HG03460 (cell line): Measurements from ENCODE around the gene WLS.
"Not testable (repeated sequence)": the region's sequence is repeated elsewhere in the genome, so short reads cannot be mapped to it uniquely, and the experiment has no call there.

ENCODE experiments used
- ATAC-seq: cut with Tn5 transposase; IDR thresholded peaks from one replicate; pipeline ENCODE4 v1.9.1; 2021; ENCODE audit not compliant: unreplicated experiment

WLS gene

DNA sequence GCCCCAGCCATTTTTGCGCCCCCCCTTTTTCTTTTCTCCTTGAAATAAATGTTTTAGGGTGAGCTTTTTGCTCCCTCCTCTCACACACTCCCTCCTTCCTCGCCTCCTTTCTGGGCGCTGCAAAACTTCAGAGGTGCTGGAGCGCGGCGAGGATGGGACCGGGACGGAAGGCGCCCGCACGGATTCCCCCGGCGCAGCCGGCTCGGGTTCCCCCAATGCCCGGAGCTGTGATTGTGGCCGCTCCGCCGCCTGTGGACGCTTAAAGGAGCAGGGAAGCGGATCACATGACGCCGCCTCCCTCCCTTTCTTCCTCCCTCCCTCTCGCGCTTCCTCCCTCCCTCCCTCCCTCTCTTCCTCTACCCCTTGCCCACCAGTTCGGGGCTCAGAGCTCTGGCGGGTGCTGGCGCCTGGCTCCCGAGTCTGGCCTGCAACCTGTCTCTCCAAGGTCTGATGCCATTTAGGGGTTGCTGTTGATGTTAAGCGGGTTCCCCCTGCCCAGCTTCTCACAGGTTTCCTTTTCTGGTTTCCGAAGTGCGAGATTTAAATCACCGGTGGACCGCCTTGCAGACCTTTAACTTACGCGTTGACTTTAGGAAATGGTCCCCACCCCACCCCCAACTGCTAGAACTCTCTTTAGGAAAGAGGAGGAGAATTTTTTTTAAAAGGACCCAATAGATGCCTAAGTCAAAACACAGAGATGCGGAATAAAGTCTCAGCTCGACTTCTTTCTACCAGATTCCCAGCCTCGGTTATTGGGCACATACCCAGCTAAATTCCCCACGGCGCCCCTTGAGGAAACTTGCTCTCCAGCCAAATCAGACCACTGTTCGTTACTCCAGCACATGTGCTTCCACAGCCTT is at the start of gene WLS:
Gene WLS, minus strand, starts transcription at position 235 of the 860 bp plus-strand sequence. Its CDS starts 224 bp downstream, at position 11.
- no peak for ATAC-seq

DNA sequence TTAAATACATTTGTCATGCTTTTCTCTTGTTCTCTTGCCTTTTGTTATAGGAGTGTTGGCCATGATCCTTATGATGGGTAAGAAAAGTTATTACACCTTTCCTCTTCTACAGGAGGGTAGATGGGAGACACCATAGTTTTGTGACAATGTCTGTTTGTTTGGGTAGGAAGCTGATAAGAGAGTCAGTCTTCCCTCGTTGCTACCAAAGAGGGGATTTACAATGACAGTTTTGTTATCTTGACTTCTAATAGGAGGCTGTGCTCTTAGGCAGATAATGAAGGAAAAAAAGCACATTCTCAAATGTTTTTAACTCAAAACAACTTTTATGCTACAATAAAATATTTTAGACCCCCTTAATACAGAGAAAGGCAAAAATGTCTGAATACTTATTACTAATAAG is 48.0 kb upstream of the WLS start:
- ATAC-seq: no peak

DNA sequence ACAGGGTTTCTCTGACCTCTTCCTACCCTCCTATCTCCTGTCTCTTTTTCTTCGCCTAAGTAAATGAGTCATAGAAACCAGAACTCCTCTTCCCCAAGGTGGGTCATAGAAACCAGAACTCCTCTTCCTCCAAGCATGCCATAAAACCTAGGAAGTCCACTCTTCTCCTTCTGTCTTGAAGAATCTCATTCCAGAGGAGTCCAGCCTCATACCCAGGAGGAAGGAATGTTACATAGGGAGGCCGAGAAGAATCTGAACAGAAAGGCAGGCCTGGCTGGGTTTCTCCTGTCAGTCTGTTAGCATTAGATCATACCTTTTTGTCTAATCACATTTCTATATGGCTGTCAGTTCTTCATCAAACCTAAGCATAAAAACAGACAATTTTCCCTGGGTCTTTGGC is 47.5 kb upstream of the WLS start:
- no peak for ATAC-seq

DNA sequence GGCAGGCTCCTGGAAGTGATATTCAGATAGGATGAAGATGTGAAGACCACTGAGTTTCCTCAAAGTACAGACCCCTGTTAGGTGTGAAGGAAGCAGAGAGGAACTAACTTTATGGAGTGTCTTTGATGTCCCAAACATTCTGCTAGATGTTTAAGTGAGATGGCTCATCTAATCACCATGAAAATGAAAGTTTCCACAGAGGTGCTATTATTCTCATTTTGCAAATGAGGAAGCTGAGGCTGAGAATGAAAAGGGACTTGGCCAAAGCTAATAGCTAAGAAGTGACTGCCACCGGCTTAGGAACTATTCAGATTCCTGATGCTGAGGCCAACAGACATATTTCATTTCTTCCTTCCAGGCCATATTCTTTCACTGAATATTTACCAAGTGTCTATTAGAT is 45.9 kb upstream of the WLS start:
- no peak for ATAC-seq

DNA sequence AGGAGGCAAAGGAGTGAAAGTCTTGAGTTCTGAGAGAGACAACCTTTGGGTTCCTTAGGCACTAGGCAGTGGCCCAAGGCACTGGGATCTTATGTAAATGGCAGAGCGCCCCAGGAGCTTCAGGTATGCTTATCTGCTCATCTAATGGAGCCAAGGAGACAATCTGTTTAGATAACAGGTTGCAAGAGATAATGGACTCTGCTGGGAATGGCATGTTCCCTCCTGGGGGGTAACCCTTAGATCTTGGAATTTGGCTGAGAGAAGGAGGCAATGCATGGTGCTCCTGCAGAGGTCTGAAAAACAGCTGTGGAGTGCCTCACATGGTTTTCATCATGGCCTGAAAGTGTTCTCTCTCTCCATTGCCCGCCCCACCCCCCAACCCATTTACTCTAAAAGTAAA is 44.1 kb upstream of the WLS start:
- no peak for ATAC-seq

DNA sequence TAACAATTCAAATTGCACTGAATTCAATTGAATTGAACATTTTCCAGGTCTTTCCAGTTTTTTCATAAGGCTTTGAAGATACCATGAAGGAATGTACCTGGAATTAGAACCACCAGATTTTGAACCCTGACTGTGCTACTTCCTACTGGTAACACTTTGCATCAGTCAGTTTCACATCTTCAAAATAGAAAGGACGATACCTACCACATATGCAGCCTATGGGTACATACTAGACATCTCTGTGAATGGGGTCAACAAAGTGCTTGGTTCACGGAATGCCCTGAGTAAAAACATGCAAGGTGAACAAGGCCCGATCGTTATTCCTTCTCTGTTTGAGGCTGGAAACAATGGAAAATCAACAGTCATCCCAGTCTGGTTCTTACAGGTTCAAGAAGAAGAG is 41.2 kb upstream of the WLS start:
- ATAC-seq: no peak

DNA sequence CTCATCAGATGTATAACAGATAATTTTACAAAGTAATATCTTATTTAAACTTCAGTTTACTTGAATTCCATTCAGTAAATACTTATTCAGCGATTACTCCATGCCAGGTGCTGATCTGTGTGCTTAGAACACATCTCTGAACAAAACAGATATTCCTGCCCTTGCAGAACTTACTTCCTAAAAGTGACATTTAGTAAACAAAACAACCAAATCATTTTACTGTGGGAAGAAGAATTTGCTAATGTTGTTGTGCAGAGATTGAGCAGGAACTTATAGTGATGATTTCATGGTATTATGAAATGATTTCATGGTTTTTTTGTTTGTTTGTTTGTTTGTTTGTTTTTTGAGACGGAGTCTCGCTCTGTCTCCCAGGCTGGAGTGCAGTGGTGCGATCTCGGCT is 39.3 kb upstream of the WLS start:
- ATAC-seq: no peak

DNA sequence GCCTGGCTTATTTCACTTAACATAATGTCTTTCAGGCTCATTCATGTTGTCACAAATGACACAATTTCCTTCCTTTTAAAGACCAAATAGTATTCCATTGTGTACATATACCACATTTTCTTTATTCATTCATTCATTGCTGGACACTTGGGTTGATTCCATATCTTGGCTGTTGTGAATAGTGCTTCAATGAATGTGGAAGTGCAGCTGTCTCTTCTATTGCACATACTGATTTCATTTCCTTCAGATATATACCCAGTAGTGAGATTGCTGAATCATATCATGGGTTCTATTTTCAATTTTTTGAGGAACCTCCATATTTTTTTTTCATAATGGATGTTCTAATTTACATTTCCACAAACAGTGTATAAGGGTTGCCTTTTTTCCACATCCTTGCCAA is 38.6 kb upstream of the WLS start:
- no peak for ATAC-seq

DNA sequence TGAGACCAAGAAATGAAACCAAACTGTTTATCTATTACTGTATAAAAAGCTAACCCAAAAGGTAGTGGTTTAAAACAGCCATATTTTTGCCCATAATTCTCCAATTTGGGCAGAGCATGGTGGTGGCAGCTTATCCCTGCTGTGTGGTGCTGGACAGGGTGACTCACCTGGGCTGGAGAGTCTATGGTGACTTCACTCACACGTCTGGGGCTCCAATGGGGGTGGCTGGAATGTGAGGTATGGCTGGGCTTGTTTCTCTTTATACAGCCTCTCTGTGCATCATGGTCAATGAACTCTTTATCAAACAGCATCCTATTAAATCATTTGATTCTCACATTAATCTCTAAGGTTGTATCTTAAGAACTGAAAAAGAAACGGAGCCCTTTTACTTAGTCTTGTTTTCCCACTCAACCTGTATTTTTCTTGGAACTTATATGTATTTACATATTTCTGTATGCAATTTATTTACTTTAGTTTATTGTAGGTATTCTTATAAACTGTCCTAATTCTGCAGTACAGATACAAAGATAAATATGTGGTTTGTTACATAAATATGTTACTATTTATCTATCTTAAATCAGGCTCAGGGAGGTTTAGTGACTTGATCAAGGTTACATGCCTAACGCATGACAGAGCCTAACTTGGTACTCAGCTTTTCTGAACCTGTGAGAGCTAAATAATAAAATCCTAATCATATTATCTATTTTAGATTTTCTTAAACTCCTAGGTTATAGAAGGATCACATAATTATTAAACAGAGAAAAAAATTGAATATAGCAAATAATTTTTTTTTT is 37.5 kb upstream of the WLS start:
- ATAC-seq: no peak

DNA sequence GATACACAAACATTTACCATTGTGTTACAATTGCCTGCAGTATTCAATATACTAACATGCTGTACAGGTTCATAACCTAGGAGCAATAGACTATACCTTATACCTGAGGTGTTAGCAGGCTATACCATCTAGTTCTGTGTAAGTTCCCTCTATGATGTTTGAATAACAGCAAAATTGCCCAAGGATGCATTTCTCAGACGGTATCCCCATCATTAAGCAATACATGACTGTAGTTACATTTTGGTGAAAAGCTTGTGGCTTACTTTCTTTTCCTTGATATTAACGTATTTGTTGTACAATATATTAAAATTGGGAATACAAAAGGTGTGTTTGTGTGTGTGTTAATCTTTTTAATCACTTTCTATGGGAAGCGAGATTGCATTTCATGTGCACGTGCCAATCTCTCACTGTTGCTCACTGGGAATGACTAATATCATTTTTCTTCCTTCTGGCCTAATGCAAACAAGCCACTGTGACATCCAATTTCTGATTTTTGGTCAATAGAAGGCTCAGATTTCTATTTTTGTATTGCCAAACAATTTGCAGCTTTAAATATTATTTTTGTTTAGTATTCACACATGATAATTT is 36.7 kb upstream of the WLS start:
- no peak for ATAC-seq

DNA sequence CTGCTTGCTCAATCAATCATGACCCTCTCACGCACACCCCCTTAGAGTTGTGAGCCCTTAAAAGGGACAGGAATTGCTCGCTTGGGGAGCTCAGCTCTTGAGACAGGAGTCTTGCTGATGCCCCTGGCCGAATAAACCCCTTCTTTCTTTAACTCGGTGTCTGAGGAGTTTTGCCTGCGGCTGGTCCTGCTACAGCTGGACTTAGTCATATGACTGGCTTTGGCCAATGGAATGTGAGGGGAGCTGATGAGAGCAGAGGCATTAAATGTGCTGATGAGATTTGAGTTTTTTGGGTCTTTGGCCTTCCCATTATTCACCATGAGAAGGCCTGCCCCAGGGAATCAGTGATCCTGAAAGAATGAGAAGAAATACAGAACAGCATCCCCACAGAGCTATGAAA is 24.5 kb upstream of the WLS start:
- not testable (repeated sequence) for ATAC-seq

DNA sequence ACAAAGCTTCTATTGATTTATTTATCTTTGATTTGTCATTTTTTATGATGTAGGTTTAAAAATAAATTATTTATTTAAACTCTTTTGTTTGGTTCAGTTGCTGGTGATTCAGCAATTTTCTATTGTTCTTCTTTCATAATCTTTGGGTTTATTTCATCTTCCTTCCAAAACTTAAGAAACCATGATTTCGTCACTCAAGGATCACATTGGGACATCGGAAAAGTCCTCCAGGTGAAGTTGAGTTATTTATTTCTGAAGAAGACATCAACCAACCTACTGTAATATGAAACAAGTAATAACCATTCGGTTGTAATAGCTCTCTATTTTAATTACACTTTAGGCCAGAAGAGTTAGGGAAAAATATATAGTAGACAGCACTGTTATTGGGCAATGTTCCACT is 23.0 kb upstream of the WLS start:
- no peak for ATAC-seq

DNA sequence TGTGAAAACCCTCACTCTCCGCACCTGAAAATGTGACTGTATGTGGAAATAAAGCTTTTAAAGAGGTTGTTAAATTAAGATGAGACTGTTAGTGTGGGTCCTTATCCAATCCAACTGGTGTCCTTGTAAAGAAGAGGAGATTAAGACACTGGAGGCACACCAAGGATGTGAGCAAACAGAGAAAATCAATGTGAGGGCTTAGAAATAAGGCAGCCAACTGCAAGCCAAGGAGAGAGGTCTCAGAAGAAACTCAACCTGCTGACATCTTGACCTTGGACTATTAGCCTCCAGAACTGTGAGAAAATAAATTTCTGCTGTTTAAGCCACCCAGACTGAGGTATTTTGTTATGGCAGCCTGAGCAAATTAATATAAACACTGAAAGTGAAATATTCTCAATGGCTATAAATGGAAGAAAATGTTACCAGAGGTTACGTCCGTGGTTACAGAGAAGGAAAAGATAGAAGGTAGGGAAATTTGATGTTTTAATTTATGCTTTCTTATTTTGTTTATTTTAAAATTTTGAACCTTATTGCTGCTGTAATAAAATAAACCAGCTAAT is 22.4 kb upstream of the WLS start:
- no peak for ATAC-seq

DNA sequence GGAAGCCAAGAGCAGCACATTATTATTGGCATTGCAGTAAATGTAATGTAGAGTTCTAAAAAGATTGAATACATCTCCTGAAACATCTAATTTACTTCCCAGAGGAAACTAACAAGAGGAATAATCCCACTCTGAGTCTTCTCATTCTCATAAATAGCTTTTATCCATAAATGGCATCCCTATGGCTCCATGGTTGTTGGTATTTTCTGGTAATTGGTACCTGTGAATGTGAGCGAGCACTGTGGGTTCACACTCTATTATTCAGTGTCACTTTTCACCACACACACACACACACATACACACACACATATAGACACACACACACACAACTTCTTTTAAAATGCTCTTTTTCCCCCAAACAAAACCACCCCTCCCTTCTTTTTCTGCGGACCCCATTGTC is 4.7 kb upstream of the WLS start:
- ATAC-seq: no peak

DNA sequence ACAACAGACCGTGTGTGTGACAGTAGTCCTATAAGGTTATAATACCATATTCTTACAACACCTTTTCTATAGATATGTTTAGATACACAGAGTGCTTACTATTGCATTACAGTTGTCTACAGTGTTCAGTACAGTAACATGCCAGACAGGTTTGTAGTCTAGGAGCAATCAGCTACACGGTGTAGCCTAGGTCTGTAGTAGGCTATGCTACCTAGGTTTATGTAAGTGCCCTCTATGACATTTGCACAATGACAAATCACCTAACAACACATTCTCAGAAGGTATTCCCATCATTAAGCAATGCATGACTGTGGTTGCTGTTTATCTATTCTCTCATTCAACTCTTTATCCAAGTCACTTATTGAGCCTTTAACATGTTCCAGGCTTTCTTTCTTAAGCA is 1.8 kb upstream of the WLS start:
- ATAC-seq: no peak

DNA sequence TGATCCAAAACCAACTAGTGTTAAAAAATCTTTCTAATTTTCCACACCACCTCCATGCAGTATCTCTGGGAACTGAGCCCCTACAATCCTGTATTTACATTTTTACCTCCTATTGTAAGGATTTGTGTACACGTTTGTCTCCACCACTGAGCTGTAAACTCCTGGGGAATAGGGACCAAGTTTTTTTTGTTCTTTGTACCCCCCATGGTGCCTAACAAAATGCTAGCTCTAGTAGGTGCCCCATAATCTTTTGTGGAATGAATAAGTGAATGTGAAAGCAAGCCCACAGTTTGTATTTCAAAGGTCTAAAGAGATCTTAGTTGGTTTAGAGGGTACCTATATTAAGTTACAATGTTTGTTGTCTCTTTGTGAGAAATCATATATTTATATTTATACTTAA is 879 bp upstream of the WLS start:
- no peak for ATAC-seq

DNA sequence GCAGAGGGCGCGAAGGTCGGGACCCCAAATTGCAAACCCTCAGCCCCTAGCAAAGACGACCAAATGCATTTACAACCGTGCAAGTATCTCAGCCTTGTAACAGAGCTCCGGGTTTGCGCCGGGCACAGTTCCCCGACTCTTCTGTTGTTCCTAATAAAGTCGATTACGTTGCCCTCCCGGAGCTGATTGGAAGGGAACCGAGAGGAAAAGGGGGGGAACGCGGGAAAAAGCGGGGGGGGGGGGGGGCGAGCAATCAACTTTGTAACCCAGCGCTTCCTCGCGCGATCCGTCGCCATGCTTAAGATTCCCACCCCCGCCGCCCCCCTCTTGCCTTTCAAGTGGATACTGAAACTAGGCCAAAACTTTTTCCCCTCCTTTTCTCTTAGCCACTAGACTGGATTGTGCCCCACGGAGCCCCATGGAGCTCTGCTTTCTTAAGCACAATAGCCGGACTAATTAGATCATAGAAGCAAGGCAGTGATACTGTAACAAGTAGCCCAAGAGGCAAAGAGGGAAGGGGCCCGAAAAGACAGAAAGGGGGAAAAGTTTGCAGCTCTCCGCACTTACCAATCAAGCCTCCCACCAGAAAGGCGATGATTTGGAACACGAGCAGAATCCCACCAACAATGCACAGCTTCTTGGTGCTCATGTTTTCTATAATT is 565 bp downstream of the WLS start:
- no peak for ATAC-seq

DNA sequence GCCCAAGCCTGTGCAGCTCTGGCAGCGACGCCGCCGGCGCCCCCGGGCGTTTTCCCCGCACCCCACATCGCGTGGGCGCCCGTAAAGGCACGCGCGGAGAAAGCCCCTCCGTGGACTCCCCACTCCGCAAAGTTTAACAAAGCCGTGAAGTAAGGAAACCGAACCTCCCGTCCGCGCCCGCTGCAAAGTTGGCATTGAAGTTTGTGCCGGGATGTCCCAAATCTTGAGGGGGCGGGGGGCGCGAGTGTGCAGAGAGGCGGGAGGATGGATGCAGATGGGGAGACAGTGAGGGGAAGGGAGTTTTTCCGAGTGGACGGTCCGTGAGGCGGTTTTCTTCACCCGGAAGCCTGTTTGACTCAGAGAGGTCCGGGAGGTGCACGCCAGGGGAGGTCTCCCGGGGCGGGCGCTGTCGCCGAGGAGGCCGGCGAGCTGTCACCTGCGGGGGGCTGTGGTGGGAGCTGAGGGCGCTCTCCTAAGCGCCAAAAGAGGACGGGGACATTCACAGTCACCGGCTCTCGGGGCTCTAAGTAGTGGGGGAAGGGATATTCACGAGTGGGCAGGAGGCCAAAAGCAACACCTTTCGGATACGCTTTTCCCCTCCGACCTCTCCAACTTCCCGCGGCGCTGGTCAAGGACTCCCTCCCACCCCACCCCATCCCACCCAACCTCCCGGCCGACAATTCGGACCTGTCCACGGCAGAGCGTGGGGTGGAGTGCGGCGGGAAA is 1.3 kb downstream of the WLS start:
- no peak for ATAC-seq

DNA sequence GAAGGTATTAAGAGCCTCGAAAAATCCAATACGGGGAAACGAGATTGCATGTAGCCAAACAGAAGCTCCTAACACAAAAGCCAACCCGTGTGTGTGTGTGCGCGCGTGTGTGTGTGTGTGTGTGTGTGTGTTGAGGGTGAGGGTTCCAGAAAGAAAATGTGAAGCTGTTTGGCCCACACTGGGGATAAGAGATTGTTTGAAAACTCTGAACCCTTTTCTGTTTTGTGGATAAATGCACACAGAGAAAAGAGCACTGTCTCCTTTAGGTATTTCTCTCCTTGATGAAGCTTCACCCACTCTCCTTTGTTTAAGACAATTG is 1.9 kb downstream of the WLS start:
- no peak for ATAC-seq

DNA sequence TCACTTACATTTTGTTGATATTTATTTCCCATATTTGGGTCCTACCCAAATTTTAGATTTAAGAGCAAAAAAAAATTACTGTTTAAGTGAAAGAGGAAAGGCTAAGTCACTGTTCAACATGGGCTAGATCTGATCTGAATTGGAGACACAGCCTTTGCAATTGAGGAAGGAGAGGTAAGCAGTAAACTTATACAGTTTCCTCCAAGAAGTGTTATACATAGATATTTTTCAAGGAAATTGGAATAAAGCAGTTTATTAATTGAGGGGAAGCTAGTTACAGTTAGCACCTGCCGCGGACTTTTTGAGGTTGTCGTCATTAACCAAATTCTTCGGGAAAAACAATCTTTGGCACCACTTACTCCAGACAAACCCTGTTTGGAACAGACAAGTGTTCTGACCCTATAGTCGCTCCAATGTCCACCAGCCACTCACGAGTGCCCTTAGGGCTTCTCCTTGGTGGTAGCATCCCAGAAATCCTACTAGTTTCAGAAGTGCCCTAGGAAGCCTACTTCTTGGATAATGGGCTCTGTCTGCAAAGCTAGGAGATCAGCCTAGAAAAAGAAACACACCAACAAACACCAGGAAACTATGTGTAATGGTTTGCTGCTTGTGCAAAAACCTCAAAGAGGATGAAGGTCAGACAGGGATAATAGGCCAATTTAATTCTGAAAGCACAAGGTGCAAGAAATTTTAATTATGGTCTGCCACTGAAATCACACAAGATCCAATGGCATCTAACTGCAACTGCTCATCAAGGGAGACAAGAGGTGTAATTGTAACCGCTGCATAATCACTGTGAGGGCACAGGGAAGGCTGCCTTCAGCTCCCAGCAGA is 2.5 kb downstream of the WLS start:
- ATAC-seq: no peak
